GM19397 (cell line): ENCODE results near the gene CLCA1.
A peak's percentile ranks its signal among the peaks of the same experiment; 100 is the strongest.

Source experiments
- ATAC-seq: cut with Tn5 transposase; IDR thresholded peaks from one replicate; pipeline ENCODE4 v1.9.1; 2021; ENCODE audit warnings: mild to moderate bottlenecking, moderate library complexity; ENCODE audit not compliant: unreplicated experiment

Gene CLCA1

GRCh38 chr1:86468501-86468977 lies at the start of gene CLCA1:
TSS of gene CLCA1 (plus strand) at chr1:86468927. CDS start at chr1:86468972, 45 bp downstream.
- ATAC-seq: no peak

- ATAC-seq: peak; percentile 79
Observed at GRCh38 chr1:86419277-86419903, 49.3 kb upstream of the CLCA1 start.

- no peak for ATAC-seq
Observed at GRCh38 chr1:86421601-86422280, 47.0 kb upstream of the CLCA1 start.

- no peak for ATAC-seq
Observed at GRCh38 chr1:86423473-86423872, 45.3 kb upstream of the CLCA1 start.

- no peak for ATAC-seq
Observed at GRCh38 chr1:86423873-86424272, 44.9 kb upstream of the CLCA1 start, which contains the start of gene CLCA2. TSS of gene CLCA2 (plus strand) at chr1:86424171. CDS start at chr1:86424248, 77 bp downstream.

- ATAC-seq: no peak
Observed at GRCh38 chr1:86429122-86429725, 39.5 kb upstream of the CLCA1 start.

- no peak for ATAC-seq
Observed at GRCh38 chr1:86429835-86430234, 38.9 kb upstream of the CLCA1 start.

GRCh38 chr1:86430376-86430775 lies 38.4 kb upstream of the CLCA1 start:
- no peak for ATAC-seq

- no peak for ATAC-seq
Observed at GRCh38 chr1:86434059-86434458, 34.7 kb upstream of the CLCA1 start.

GRCh38 chr1:86435327-86435726 lies 33.4 kb upstream of the CLCA1 start:
- no peak for ATAC-seq

- no peak for ATAC-seq
Observed at GRCh38 chr1:86436041-86436440, 32.7 kb upstream of the CLCA1 start.

GRCh38 chr1:86441581-86441980 lies 27.1 kb upstream of the CLCA1 start:
- ATAC-seq: no peak

GRCh38 chr1:86441997-86442396 lies 26.7 kb upstream of the CLCA1 start:
- ATAC-seq: no peak

GRCh38 chr1:86445919-86446318 lies 22.8 kb upstream of the CLCA1 start:
- no peak for ATAC-seq

- no peak for ATAC-seq
Observed at GRCh38 chr1:86447198-86447790, 21.4 kb upstream of the CLCA1 start.

GRCh38 chr1:86448670-86449069 lies 20.1 kb upstream of the CLCA1 start:
- ATAC-seq: no peak

GRCh38 chr1:86449103-86449502 lies 19.6 kb upstream of the CLCA1 start:
- no peak for ATAC-seq

GRCh38 chr1:86450847-86451246 lies 17.9 kb upstream of the CLCA1 start:
- no peak for ATAC-seq

- no peak for ATAC-seq
Observed at GRCh38 chr1:86453664-86454063, 15.1 kb upstream of the CLCA1 start.

GRCh38 chr1:86455073-86455472 lies 13.7 kb upstream of the CLCA1 start:
- no peak for ATAC-seq

GRCh38 chr1:86460998-86461397 lies 7.7 kb upstream of the CLCA1 start:
- no peak for ATAC-seq

GRCh38 chr1:86461482-86461881 lies 7.2 kb upstream of the CLCA1 start:
- no peak for ATAC-seq
